Measurements from ENCODE around the gene UBE2G1. TPM values are rescaled to one million over a fixed set of nuclear protein-coding genes. Genes with fewer than 3 reads are reported as not detected.
A peak's percentile ranks its signal among the peaks of the same experiment; 100 is the strongest.

Gene UBE2G1
- polyA plus RNA-seq, 1 donor from 2014 or later, result 65.8 TPM

GRCh38 chr17:4262703-4263102 lies 103.8 kb downstream of the UBE2G1 start:
- no peak for TF ChIP-seq CTCF (IDR thresholded peaks at IDR 0.05; ENCODE audit: poor library complexity, severe bottlenecking)
- TF ChIP-seq RAD21 (conservative IDR thresholded peaks at IDR 0.05), result no peak
- no peak for TF ChIP-seq REST (IDR thresholded peaks at IDR 0.05; ENCODE audit: borderline replicate concordance)
- no peak for TF ChIP-seq TAF1 (IDR thresholded peaks at IDR 0.05; ENCODE audit: low read depth)
- H2AFZ ChIP-seq (ENCODE audit: low read depth, low read length), result peak overlapping the region; percentile 80
- no peaks in the 10 kb centered on the region for H3K9me2 ChIP-seq (ENCODE audit: insufficient read depth, low read length)
- no peaks in the 10 kb centered on the region for H4K20me1 ChIP-seq (ENCODE audit: insufficient read depth)
- H3K27ac ChIP-seq (ENCODE audit: low read length), result peak overlapping the region; percentile 89
- no peaks in the 10 kb centered on the region for H3F3A ChIP-seq (ENCODE audit: insufficient read depth, low read length, poor library complexity, severe bottlenecking)
- H3K4me3 ChIP-seq (ENCODE audit: low read length), result peak overlapping the region; percentile 96
- no peaks in the 10 kb centered on the region for H3K27me3 ChIP-seq (ENCODE audit: insufficient read depth, low read depth, low read length)
- H3K4me2 ChIP-seq (ENCODE audit: low read length), result peak overlapping the region; percentile 85
- H3K36me3 ChIP-seq (ENCODE audit: insufficient read depth, low read length), result no peaks in the 10 kb centered on the region
- no peaks in the 10 kb centered on the region for H3K9me3 ChIP-seq (ENCODE audit: low read length)
- peaks cover 53% of the 10 kb centered on the region for H3K79me2 ChIP-seq (replicated peaks; ENCODE audit: insufficient read depth, low read length)
- H3K9ac ChIP-seq (ENCODE audit: low read length), result peak overlapping the region; percentile 79

DNA sequence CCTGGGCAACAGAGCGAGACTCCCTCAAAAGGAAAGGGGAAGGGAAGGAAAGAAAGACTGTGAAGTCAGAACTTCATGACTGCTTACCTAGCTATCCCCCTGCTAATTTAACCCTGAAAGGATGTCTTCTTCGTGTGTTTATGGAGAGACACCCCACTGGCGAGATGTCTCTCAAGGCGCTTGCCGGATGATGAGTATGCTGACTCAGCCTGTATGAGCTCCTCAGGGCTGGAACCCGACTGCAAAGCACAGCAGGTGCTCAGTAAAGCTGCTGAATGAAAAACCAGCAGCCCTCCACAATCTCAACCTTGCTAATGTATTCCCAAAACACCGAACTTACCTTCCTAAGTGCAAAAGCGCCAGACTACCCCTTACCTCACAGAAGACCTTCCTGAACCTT lies 105.0 kb downstream of the UBE2G1 start:
- no peak overlapping the region for H3K9ac ChIP-seq (ENCODE audit: low read length)
- H3K27me3 ChIP-seq (ENCODE audit: insufficient read depth, low read depth, low read length), result no peaks in the 10 kb centered on the region
- peaks cover 65% of the 10 kb centered on the region for H3K79me2 ChIP-seq (replicated peaks; ENCODE audit: insufficient read depth, low read length)
- H3K4me2 ChIP-seq (ENCODE audit: low read length), result no peak overlapping the region
- H3K9me3 ChIP-seq (ENCODE audit: low read length), result no peaks in the 10 kb centered on the region
- H3K36me3 ChIP-seq (ENCODE audit: insufficient read depth, low read length), result no peaks in the 10 kb centered on the region
- no peak for TF ChIP-seq EZH2 (IDR thresholded peaks at IDR 0.05; ENCODE audit: borderline replicate concordance, insufficient read depth, low read length, poor library complexity, severe bottlenecking)
- TF ChIP-seq RAD21 (conservative IDR thresholded peaks at IDR 0.05), result no peak
- no peak for TF ChIP-seq CTCF (IDR thresholded peaks at IDR 0.05; ENCODE audit: poor library complexity, severe bottlenecking)
- no peak for TF ChIP-seq SMC3 (conservative IDR thresholded peaks at IDR 0.05; ENCODE audit: poor library complexity)
- TF ChIP-seq POLR2AphosphoS5 (IDR thresholded peaks at IDR 0.05), result no peak
- no peak for TF ChIP-seq TAF1 (IDR thresholded peaks at IDR 0.05; ENCODE audit: low read depth)
- TF ChIP-seq REST (IDR thresholded peaks at IDR 0.05; ENCODE audit: borderline replicate concordance), result no peak
- TF ChIP-seq EP300 (conservative IDR thresholded peaks at IDR 0.05; ENCODE audit: poor library complexity, severe bottlenecking), result no peak
- no peak for TF ChIP-seq MXI1 (conservative IDR thresholded peaks at IDR 0.05; ENCODE audit: poor library complexity, severe bottlenecking)
- H3K9me2 ChIP-seq (ENCODE audit: insufficient read depth, low read length), result no peaks in the 10 kb centered on the region
- no peak overlapping the region for H2AFZ ChIP-seq (ENCODE audit: low read depth, low read length)
- peak overlapping the region; percentile 96 for H3K4me3 ChIP-seq (ENCODE audit: low read length)
- H3K27ac ChIP-seq (ENCODE audit: low read length), result no peak overlapping the region
- no peaks in the 10 kb centered on the region for H4K20me1 ChIP-seq (ENCODE audit: insufficient read depth)
- H3F3A ChIP-seq (ENCODE audit: insufficient read depth, low read length, poor library complexity, severe bottlenecking), result no peaks in the 10 kb centered on the region

Data from neural cell (in vitro differentiated cells).